GM23338 (cell line): ENCODE measurements around the gene MT1A.

Experiments used
- CREB1 ChIP-seq: fragments of 250-450 bp; sonication (Bioruptor Pico); IDR thresholded peaks from 2 replicates; pipeline ENCODE4 v1.5.0; 2020; ENCODE audit warnings: low read depth, mild to moderate bottlenecking, moderate library complexity
- EZH2 ChIP-seq: fragments of 200-600 bp; sonication (generic); IDR thresholded peaks from one replicate; pipeline ENCODE4 v1.8.0; 2017; ENCODE audit warnings: antibody characterized with exemption, mild to moderate bottlenecking, low read depth; ENCODE audit not compliant: unreplicated experiment
- EZH2phosphoT487 ChIP-seq: fragments of 200-600 bp; sonication (generic); IDR thresholded peaks from one replicate; pipeline ENCODE4 v1.8.1; 2018; ENCODE audit warnings: antibody characterized with exemption; ENCODE audit not compliant: unreplicated experiment
- JUNB ChIP-seq: IDR thresholded peaks from one replicate; pipeline ENCODE4 v1.6.1; 2016; ENCODE audit warnings: antibody characterized with exemption; ENCODE audit not compliant: unreplicated experiment
- NANOG ChIP-seq: IDR thresholded peaks from 2 replicates; pipeline ENCODE4 v1.6.1; 2016; ENCODE audit warnings: antibody characterized with exemption, borderline replicate concordance
- POLR2AphosphoS5 ChIP-seq: IDR thresholded peaks from 2 replicates; pipeline ENCODE4 v1.6.1; 2016; ENCODE audit warnings: antibody characterized with exemption, low read depth
- ZNF331 ChIP-seq: fragments of 250-450 bp; sonication (Bioruptor Pico); IDR thresholded peaks from 2 replicates; pipeline ENCODE4 v1.5.0; 2020; ENCODE audit warnings: low read depth, mild to moderate bottlenecking, moderate library complexity
- TF ChIP-seq, protein P1 (sequence below), 2 experiments: fragments of 200-600 bp in 1 of 2; sonication (generic) in 1 of 2; conservative IDR thresholded peaks; 2 replicates each; pipeline versions ENCODE4 v1.5.1 to v1.6.1; 2016 to 2017; ENCODE audit warnings: antibody characterized with exemption in 2 of 2, low read depth in 2 of 2, mild to moderate bottlenecking in 2 of 2, moderate library complexity in 1 of 2
- TF ChIP-seq, protein P2 (sequence below): IDR thresholded peaks from one replicate; pipeline ENCODE4 v1.6.1; 2018; ENCODE audit warnings: antibody characterized with exemption; ENCODE audit not compliant: unreplicated experiment
- TF ChIP-seq, protein P3 (sequence below): IDR thresholded peaks from 2 replicates; pipeline ENCODE4 v1.6.1; 2016; ENCODE audit warnings: antibody characterized with exemption
- TF ChIP-seq, protein P4 (sequence below): fragments of 250-450 bp; sonication (Bioruptor Pico); IDR thresholded peaks from 2 replicates; pipeline ENCODE4 v1.5.0; 2020; ENCODE audit warnings: mild to moderate bottlenecking, moderate library complexity

DNA sequence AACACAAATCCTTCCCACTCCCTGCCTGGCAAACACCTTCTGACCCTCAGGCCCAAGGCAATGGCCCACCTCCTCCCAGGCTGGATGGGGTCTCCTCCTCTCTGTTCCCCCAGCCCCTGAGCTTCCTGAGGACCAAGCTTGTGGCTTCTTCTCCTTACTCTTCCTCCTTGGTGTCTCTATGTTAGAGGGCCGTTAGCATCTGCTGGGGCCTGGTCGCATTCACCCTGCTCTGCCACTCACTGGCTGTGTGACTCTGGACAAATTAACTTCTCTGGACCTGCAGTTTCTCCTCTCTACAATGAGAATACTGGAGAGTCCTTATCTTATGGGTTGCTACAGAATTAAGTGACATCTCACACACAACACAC is 30.8 kb upstream of the MT1A start:
- TF ChIP-seq, protein P1, sequence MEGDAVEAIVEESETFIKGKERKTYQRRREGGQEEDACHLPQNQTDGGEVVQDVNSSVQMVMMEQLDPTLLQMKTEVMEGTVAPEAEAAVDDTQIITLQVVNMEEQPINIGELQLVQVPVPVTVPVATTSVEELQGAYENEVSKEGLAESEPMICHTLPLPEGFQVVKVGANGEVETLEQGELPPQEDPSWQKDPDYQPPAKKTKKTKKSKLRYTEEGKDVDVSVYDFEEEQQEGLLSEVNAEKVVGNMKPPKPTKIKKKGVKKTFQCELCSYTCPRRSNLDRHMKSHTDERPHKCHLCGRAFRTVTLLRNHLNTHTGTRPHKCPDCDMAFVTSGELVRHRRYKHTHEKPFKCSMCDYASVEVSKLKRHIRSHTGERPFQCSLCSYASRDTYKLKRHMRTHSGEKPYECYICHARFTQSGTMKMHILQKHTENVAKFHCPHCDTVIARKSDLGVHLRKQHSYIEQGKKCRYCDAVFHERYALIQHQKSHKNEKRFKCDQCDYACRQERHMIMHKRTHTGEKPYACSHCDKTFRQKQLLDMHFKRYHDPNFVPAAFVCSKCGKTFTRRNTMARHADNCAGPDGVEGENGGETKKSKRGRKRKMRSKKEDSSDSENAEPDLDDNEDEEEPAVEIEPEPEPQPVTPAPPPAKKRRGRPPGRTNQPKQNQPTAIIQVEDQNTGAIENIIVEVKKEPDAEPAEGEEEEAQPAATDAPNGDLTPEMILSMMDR (conservative IDR thresholded peaks at IDR 0.05; ENCODE audit: low read depth in 2 of 2) = no peak
- TF ChIP-seq, protein P2, sequence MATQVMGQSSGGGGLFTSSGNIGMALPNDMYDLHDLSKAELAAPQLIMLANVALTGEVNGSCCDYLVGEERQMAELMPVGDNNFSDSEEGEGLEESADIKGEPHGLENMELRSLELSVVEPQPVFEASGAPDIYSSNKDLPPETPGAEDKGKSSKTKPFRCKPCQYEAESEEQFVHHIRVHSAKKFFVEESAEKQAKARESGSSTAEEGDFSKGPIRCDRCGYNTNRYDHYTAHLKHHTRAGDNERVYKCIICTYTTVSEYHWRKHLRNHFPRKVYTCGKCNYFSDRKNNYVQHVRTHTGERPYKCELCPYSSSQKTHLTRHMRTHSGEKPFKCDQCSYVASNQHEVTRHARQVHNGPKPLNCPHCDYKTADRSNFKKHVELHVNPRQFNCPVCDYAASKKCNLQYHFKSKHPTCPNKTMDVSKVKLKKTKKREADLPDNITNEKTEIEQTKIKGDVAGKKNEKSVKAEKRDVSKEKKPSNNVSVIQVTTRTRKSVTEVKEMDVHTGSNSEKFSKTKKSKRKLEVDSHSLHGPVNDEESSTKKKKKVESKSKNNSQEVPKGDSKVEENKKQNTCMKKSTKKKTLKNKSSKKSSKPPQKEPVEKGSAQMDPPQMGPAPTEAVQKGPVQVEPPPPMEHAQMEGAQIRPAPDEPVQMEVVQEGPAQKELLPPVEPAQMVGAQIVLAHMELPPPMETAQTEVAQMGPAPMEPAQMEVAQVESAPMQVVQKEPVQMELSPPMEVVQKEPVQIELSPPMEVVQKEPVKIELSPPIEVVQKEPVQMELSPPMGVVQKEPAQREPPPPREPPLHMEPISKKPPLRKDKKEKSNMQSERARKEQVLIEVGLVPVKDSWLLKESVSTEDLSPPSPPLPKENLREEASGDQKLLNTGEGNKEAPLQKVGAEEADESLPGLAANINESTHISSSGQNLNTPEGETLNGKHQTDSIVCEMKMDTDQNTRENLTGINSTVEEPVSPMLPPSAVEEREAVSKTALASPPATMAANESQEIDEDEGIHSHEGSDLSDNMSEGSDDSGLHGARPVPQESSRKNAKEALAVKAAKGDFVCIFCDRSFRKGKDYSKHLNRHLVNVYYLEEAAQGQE = no peak
- no peak for TF ChIP-seq EZH2phosphoT487
- no peak for TF ChIP-seq POLR2AphosphoS5
- TF ChIP-seq EZH2 = no peak
- no peak for TF ChIP-seq NANOG
- no peak for TF ChIP-seq JUNB
- TF ChIP-seq, protein P3, sequence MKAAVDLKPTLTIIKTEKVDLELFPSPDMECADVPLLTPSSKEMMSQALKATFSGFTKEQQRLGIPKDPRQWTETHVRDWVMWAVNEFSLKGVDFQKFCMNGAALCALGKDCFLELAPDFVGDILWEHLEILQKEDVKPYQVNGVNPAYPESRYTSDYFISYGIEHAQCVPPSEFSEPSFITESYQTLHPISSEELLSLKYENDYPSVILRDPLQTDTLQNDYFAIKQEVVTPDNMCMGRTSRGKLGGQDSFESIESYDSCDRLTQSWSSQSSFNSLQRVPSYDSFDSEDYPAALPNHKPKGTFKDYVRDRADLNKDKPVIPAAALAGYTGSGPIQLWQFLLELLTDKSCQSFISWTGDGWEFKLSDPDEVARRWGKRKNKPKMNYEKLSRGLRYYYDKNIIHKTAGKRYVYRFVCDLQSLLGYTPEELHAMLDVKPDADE = no peak
- TF ChIP-seq CREB1 (CRISPR knock-in tag) = no peak
- TF ChIP-seq, protein P4, sequence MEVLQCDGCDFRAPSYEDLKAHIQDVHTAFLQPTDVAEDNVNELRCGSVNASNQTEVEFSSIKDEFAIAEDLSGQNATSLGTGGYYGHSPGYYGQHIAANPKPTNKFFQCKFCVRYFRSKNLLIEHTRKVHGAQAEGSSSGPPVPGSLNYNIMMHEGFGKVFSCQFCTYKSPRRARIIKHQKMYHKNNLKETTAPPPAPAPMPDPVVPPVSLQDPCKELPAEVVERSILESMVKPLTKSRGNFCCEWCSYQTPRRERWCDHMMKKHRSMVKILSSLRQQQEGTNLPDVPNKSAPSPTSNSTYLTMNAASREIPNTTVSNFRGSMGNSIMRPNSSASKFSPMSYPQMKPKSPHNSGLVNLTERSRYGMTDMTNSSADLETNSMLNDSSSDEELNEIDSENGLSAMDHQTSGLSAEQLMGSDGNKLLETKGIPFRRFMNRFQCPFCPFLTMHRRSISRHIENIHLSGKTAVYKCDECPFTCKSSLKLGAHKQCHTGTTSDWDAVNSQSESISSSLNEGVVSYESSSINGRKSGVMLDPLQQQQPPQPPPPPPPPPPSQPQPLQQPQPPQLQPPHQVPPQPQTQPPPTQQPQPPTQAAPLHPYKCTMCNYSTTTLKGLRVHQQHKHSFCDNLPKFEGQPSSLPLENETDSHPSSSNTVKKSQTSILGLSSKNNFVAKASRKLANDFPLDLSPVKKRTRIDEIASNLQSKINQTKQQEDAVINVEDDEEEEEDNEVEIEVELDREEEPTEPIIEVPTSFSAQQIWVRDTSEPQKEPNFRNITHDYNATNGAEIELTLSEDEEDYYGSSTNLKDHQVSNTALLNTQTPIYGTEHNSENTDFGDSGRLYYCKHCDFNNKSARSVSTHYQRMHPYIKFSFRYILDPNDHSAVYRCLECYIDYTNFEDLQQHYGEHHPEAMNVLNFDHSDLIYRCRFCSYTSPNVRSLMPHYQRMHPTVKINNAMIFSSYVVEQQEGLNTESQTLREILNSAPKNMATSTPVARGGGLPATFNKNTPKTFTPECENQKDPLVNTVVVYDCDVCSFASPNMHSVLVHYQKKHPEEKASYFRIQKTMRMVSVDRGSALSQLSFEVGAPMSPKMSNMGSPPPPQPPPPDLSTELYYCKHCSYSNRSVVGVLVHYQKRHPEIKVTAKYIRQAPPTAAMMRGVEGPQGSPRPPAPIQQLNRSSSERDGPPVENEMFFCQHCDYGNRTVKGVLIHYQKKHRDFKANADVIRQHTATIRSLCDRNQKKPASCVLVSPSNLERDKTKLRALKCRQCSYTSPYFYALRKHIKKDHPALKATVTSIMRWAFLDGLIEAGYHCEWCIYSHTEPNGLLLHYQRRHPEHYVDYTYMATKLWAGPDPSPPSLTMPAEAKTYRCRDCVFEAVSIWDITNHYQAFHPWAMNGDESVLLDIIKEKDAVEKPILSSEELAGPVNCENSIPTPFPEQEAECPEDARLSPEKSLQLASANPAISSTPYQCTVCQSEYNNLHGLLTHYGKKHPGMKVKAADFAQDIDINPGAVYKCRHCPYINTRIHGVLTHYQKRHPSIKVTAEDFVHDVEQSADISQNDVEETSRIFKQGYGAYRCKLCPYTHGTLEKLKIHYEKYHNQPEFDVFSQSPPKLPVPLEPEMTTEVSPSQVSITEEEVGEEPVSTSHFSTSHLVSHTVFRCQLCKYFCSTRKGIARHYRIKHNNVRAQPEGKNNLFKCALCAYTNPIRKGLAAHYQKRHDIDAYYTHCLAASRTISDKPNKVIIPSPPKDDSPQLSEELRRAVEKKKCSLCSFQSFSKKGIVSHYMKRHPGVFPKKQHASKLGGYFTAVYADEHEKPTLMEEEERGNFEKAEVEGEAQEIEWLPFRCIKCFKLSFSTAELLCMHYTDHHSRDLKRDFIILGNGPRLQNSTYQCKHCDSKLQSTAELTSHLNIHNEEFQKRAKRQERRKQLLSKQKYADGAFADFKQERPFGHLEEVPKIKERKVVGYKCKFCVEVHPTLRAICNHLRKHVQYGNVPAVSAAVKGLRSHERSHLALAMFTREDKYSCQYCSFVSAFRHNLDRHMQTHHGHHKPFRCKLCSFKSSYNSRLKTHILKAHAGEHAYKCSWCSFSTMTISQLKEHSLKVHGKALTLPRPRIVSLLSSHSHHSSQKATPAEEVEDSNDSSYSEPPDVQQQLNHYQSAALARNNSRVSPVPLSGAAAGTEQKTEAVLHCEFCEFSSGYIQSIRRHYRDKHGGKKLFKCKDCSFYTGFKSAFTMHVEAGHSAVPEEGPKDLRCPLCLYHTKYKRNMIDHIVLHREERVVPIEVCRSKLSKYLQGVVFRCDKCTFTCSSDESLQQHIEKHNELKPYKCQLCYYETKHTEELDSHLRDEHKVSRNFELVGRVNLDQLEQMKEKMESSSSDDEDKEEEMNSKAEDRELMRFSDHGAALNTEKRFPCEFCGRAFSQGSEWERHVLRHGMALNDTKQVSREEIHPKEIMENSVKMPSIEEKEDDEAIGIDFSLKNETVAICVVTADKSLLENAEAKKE (CRISPR knock-in tag) = no peak
- no peak for TF ChIP-seq ZNF331 (CRISPR knock-in tag)
